GM23338 (cell line): Measurements from ENCODE around the gene FANCF.

Experiments
- CREB1 ChIP-seq: fragments of 250-450 bp; sonication (Bioruptor Pico); IDR thresholded peaks from 2 replicates; pipeline ENCODE4 v1.5.0; 2020; ENCODE audit warnings: low read depth, mild to moderate bottlenecking, moderate library complexity
- EZH2 ChIP-seq: fragments of 200-600 bp; sonication (generic); IDR thresholded peaks from one replicate; pipeline ENCODE4 v1.8.0; 2017; ENCODE audit warnings: antibody characterized with exemption, mild to moderate bottlenecking, low read depth; ENCODE audit not compliant: unreplicated experiment
- POLR2AphosphoS5 ChIP-seq: IDR thresholded peaks from 2 replicates; pipeline ENCODE4 v1.6.1; 2016; ENCODE audit warnings: antibody characterized with exemption, low read depth
- ZNF114 ChIP-seq: fragments of 250-450 bp; sonication (Bioruptor Pico); IDR thresholded peaks from 2 replicates; pipeline ENCODE4 v1.5.0; 2020; ENCODE audit warnings: mild to moderate bottlenecking, moderate library complexity
- TF ChIP-seq, protein P1 (sequence below), 2 experiments: fragments of 200-600 bp in 1 of 2; sonication (generic) in 1 of 2; conservative IDR thresholded peaks; 2 replicates each; pipeline versions ENCODE4 v1.5.1 to v1.6.1; 2016 to 2017; ENCODE audit warnings: antibody characterized with exemption in 2 of 2, low read depth in 2 of 2, mild to moderate bottlenecking in 2 of 2, moderate library complexity in 1 of 2
- TF ChIP-seq, protein P2 (sequence below): IDR thresholded peaks from one replicate; pipeline ENCODE4 v1.6.1; 2018; ENCODE audit warnings: antibody characterized with exemption; ENCODE audit not compliant: unreplicated experiment

DNA sequence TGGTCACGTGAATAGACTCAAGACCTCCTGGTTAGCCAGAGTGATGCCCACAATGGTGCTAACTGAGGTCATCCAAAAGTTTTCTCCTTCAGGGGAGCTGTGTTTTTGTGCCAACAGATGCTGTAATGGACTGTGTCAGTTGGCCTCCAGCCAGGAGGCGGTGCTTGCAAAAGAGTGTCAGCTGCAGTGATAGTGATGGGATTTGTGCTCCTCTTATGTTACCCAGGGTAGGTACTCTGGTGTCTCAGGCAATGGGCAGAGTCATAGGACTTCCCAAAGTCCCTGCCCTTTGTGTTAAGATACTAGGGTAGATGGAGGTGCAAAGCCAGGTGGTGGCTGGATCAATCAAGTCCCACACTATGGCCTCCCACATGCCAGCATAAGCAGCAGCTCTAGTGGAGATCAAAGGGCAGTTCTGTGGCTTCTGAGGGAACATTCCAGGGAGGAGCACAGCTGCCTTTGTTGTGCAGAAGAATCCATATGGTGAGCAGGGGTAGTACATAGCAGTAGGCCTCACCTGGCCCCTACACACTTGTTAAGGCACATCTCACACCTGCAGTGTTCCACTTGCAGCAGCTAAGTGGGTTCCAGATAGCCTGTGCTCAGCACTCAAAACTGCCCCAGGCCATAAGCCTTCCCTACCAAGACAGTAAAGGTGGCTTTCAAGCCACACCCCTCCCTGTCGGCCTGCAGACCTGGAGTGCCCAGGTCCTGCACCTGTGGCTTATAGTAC lies 9.4 kb upstream of the FANCF start:
- TF ChIP-seq, protein P1, sequence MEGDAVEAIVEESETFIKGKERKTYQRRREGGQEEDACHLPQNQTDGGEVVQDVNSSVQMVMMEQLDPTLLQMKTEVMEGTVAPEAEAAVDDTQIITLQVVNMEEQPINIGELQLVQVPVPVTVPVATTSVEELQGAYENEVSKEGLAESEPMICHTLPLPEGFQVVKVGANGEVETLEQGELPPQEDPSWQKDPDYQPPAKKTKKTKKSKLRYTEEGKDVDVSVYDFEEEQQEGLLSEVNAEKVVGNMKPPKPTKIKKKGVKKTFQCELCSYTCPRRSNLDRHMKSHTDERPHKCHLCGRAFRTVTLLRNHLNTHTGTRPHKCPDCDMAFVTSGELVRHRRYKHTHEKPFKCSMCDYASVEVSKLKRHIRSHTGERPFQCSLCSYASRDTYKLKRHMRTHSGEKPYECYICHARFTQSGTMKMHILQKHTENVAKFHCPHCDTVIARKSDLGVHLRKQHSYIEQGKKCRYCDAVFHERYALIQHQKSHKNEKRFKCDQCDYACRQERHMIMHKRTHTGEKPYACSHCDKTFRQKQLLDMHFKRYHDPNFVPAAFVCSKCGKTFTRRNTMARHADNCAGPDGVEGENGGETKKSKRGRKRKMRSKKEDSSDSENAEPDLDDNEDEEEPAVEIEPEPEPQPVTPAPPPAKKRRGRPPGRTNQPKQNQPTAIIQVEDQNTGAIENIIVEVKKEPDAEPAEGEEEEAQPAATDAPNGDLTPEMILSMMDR (conservative IDR thresholded peaks at IDR 0.05; ENCODE audit: low read depth in 2 of 2), result no peak
- no peak for TF ChIP-seq EZH2
- TF ChIP-seq, protein P2, sequence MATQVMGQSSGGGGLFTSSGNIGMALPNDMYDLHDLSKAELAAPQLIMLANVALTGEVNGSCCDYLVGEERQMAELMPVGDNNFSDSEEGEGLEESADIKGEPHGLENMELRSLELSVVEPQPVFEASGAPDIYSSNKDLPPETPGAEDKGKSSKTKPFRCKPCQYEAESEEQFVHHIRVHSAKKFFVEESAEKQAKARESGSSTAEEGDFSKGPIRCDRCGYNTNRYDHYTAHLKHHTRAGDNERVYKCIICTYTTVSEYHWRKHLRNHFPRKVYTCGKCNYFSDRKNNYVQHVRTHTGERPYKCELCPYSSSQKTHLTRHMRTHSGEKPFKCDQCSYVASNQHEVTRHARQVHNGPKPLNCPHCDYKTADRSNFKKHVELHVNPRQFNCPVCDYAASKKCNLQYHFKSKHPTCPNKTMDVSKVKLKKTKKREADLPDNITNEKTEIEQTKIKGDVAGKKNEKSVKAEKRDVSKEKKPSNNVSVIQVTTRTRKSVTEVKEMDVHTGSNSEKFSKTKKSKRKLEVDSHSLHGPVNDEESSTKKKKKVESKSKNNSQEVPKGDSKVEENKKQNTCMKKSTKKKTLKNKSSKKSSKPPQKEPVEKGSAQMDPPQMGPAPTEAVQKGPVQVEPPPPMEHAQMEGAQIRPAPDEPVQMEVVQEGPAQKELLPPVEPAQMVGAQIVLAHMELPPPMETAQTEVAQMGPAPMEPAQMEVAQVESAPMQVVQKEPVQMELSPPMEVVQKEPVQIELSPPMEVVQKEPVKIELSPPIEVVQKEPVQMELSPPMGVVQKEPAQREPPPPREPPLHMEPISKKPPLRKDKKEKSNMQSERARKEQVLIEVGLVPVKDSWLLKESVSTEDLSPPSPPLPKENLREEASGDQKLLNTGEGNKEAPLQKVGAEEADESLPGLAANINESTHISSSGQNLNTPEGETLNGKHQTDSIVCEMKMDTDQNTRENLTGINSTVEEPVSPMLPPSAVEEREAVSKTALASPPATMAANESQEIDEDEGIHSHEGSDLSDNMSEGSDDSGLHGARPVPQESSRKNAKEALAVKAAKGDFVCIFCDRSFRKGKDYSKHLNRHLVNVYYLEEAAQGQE, result no peak
- no peak for TF ChIP-seq POLR2AphosphoS5
- no peak for TF ChIP-seq CREB1 (CRISPR knock-in tag)
- no peak for TF ChIP-seq ZNF114 (CRISPR knock-in tag)
